HFFc6 (cell line): ENCODE measurements around the gene USP25. TPM values are rescaled to one million over a fixed set of nuclear protein-coding genes. Genes with fewer than 3 reads are reported as not detected.

Experiments used
- DNase-seq: peaks from one replicate; pipeline ENCODE4 v3.0.0-alpha.2; 2018
- H3K27ac Mint-ChIP-seq: 2 replicates; pipeline ENCODE4 v1.8.0; 2020; ENCODE audit warnings: mild to moderate bottlenecking, mixed read lengths
- H3K27me3 Mint-ChIP-seq: 2 replicates; pipeline ENCODE4 v1.8.0; 2021; ENCODE audit warnings: mild to moderate bottlenecking, moderate library complexity, mixed read lengths; ENCODE audit not compliant: insufficient read depth
- H3K36me3 Mint-ChIP-seq: 2 replicates; pipeline ENCODE4 v1.8.0; 2021; ENCODE audit warnings: low read depth, mixed read lengths
- H3K4me1 Mint-ChIP-seq: 2 replicates; pipeline ENCODE4 v1.8.0; 2020; ENCODE audit warnings: low read depth, mixed read lengths
- H3K4me3 Mint-ChIP-seq: 2 replicates; pipeline ENCODE4 v1.8.0; 2020; ENCODE audit warnings: mild to moderate bottlenecking, moderate library complexity, mixed read lengths
- H3K9me3 Mint-ChIP-seq: 2 replicates; pipeline ENCODE4 v1.8.0; 2020; ENCODE audit warnings: mild to moderate bottlenecking, mixed read lengths
- total RNA-seq, 6 experiments: library from RNA; stranded (reverse); fragmentation: NEBNext Ultra II Directional; extraction: Animal tissue kit (Norgen Biotek cat#: 25700); gene quantifications; 2 replicates in 1 of 6; 3 replicates in 5 of 6; pipeline ENCODE4 v1.2.3, GENCODE V29; 2021
- TF ChIP-seq, protein P1 (sequence below): fragments of 200-600 bp; sonication (generic); IDR thresholded peaks from 2 replicates; pipeline ENCODE4 v1.5.0; 2021; ENCODE audit warnings: antibody characterized with exemption, mild to moderate bottlenecking

Gene USP25
- total RNA-seq, 6 experiments from 2014 or later, result 13.8 to 18.3 (median 16.6) TPM

DNA sequence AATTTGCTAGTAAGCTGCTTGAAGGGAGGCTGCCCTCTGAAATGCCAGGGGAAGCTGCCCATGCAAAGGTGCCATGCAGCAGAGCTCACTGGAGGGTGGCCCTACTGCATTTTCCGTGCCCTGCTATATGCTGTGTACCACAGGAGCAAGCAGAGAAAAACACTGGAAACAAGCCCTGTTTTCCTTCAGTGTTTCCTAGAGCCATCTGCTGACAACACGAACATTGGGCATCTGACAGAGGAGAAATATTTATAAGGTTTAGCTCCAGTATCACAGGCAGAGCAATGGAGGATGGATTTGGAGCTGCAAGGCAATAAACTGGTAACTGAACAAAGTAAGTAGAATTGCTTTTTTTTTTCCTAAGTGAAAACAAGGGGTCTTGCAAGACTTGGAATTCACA is 198.4 kb downstream of the USP25 start:
- DNase-seq, result no peak
- TF ChIP-seq, protein P1, sequence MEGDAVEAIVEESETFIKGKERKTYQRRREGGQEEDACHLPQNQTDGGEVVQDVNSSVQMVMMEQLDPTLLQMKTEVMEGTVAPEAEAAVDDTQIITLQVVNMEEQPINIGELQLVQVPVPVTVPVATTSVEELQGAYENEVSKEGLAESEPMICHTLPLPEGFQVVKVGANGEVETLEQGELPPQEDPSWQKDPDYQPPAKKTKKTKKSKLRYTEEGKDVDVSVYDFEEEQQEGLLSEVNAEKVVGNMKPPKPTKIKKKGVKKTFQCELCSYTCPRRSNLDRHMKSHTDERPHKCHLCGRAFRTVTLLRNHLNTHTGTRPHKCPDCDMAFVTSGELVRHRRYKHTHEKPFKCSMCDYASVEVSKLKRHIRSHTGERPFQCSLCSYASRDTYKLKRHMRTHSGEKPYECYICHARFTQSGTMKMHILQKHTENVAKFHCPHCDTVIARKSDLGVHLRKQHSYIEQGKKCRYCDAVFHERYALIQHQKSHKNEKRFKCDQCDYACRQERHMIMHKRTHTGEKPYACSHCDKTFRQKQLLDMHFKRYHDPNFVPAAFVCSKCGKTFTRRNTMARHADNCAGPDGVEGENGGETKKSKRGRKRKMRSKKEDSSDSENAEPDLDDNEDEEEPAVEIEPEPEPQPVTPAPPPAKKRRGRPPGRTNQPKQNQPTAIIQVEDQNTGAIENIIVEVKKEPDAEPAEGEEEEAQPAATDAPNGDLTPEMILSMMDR, result no peak
- H3K4me1 Mint-ChIP-seq, result no peaks in the 10 kb centered on the region
- H3K27me3 Mint-ChIP-seq, result no peaks in the 10 kb centered on the region; the same call in 1 of the 2 replicates
- no peak overlapping the region for H3K4me3 Mint-ChIP-seq
- no peaks in the 10 kb centered on the region for H3K9me3 Mint-ChIP-seq
- H3K36me3 Mint-ChIP-seq, result no peaks in the 10 kb centered on the region
- H3K27ac Mint-ChIP-seq, result no peak overlapping the region

DNA sequence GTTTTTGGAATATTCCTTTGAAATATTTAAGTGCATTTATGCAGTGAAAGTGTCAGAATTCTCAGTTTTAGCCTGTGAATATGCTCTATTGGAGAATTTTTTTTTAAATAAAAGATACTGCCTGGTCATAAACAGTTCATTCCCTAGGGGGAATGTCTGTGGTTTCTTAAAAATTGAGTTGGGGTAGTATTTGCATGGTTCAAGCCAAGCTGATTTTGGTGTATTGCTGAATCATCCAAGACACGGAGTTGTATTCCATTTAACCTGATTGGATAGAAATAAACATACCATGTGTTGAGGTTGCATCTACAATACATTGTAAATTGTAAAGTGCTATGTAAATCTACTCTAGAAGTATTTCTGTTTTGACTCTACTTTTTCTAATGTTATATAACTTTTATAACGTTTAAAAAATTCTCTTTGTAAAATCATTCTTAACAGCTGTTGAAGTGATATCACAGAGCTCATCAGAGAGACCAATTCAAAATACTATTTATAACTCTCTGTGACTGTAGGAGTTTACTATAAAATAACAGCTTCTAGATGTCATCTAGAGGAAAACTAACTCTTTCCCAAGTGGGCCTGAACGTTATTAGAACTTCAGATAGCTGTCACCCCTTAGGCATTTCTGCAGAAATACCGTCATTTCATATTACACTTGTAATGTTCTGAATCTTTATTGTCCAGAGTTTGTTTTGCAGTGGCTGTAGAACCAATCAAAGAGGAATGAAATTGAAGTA is 199.1 kb downstream of the USP25 start:
- H3K4me1 Mint-ChIP-seq, result no peaks in the 10 kb centered on the region
- no peak overlapping the region for H3K27ac Mint-ChIP-seq
- H3K36me3 Mint-ChIP-seq, result no peaks in the 10 kb centered on the region
- H3K9me3 Mint-ChIP-seq, result no peaks in the 10 kb centered on the region
- no peaks in the 10 kb centered on the region; the same call in 1 of the 2 replicates for H3K27me3 Mint-ChIP-seq
- no peak overlapping the region for H3K4me3 Mint-ChIP-seq
- no peak for DNase-seq
- TF ChIP-seq, protein P1, result no peak

GRCh38 chr21:15929536-15929935 is 199.8 kb downstream of the USP25 start:
- no peaks in the 10 kb centered on the region for H3K36me3 Mint-ChIP-seq
- DNase-seq, result no peak
- TF ChIP-seq, protein P1, result no peak
- no peaks in the 10 kb centered on the region; the same call in 1 of the 2 replicates for H3K27me3 Mint-ChIP-seq
- H3K4me1 Mint-ChIP-seq, result no peaks in the 10 kb centered on the region
- H3K4me3 Mint-ChIP-seq, result no peak overlapping the region
- H3K27ac Mint-ChIP-seq, result no peak overlapping the region
- no peaks in the 10 kb centered on the region for H3K9me3 Mint-ChIP-seq
